HG03108 (cell line): ENCODE data around the gene MACROH2A1.

Source experiments
- ATAC-seq: cut with Tn5 transposase; IDR thresholded peaks from one replicate; pipeline ENCODE4 v1.9.1; 2021; ENCODE audit warnings: moderate library complexity; ENCODE audit not compliant: unreplicated experiment

The MACROH2A1 gene

DNA sequence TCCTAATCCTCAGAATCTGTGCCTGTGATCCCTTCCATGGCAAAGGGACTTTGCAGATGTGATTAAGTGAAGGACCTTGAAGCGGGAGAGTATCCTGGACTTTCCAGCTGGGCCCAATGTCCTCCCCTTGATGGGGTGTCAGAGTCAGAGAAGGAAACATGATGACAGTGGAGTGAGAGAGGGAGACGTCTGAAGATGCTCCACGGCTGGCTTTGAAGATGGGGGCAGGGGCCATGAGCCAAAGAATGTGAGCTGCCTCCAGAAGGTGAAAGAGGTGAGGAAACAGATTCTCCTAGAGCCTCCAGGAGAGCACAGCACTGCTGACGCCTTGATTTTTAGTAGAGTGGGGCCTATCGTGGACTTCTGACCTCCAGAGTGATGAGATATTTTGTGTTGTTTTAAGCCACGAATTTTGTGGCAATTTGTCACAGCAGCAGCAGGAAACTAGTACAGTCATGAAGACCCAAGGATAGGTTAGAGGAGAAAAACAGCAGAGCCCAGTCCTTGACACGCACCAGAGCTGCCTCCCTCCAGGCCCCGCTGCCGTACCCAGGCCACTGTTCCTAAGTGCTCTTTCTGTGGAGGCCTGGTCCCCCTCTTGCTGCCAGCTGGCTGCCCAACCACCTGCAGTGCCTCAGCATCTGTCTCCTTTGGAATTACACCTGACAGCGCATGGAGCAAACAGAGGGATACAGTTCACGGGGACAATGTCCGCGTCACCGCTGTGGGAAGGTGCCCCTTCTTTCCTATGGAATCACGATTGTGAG is 78.1 kb downstream of the MACROH2A1 start:
- no peak for ATAC-seq

DNA sequence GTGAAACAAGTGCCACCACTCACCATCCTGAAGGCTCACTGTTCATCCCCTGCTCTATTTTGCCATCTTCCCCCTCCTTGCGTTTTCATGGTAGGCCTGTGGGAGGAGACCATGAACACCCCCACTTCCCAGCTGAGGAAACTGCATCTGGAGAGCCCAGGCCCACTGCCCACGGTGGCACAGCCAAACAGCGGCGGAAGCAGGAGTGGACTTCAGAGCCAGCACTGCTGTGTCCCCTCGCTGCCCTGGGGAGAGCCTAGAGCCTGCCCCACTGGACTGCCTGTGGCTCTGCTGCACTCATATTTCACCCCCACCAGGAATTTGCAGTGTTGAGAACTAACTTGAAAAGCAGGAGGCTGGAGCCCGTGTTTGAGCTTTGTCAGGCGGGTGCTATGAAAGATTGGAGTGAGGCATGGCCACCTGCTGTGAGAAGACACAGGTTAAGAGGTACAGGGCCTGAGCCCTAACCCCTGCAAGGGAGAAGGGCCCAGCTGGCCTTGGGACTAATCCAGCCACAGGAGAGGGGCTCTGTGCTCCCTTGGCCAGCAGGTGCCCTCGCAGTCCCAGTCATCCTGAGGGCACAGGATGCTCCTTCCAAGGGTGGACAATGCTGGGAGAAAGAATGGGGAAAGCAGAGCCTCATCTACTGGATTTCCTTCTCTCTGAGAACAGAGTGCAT is 79.0 kb downstream of the MACROH2A1 start:
- no peak for ATAC-seq

DNA sequence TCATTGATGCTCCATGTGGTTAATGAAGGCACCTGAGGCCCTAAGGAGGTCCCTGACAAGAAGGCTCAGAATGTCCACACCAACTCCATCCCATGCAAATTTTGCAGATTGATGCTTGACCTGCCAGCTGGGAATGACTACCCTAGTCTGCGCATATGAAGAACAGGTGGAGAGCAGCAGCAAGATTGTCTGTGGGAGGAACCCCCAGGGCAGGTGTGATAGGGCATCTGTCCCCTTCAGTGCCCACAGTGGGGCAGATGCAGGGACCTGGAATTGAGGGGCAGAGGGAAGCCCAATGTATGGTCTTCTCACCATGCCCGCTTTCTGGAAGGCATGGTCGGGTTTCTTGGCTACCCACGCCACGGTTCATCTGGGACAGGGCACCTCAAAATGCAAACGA is 79.6 kb downstream of the MACROH2A1 start:
- ATAC-seq, result no peak

DNA sequence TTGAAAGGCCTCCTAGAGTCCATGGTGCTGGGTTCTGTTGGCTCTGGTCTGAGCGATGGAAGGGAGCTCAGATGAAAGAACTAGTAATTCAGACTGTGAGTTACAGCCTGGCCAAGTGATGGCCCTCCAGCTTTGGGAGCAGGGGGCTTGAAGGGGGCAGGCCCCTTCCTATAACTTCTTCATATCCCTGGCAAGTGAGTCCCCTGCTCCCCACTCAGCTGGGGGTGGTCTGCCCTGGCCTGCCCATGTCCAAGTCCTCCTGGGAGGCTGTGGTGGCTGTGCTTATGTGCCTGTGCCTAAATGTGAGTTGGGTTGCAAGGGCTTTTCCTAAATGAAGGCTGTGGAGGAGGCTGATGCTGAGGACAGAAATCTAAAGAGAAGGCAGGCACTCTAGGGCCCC is 80.1 kb downstream of the MACROH2A1 start:
- no peak for ATAC-seq

DNA sequence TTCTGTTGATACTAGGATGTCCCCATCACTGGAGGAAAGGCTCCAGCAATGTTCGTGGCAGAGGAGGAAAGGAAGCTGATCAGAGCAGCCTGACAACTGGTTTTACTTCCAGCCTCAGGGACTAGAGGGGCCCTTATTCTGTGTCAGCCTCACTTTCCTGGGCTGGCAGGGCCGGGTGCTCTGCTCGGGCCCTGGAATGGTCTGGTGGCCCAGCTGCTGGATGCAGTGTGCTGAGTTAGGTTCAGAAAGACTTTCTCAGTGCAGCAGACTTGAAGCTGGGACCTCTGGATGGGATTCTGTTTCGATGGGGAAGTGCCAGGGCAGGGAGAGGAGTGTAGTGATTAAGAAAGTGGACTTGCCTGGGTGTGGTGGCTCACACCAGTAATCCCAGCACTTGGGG is 81.0 kb downstream of the MACROH2A1 start:
- no peak for ATAC-seq

DNA sequence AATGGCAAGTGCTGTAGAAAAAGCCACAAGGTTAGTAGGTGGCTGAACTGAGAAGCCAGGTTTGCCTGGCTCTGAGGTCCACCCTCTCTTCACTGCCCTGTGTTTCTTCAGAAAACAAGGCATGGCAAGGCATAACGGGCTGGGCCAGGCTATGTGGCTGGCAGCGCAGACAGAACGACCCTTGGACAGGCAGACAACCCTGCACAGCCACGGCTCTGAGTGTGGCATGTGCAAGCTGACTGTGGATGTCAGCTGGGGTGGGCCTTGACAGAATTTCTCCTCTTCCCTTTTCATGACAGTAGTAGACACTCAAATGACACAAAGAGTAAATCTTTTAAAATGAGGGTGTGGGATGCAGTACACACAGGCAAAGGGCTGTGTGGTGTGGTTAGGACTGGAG is 81.7 kb downstream of the MACROH2A1 start:
- ATAC-seq, result no peak

DNA sequence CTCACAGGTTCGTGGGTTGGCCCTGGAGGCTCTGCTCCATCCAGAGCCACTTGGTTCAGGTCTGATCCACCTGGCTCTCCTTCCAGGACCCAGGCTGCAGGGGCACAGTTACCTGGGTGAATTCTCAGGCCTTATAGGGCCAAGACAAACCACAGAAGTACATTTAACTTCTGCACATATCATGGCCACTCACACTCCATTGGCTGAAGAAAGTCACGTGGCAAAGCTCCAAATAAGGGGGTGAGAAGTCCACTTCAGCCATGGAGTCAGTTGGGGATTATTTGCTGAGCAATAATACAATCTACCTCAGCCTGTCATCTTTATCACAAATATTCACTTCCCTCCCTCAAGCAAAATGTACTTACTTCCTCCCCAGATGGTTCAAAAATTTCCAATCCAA is 83.6 kb downstream of the MACROH2A1 start:
- ATAC-seq, result no peak

DNA sequence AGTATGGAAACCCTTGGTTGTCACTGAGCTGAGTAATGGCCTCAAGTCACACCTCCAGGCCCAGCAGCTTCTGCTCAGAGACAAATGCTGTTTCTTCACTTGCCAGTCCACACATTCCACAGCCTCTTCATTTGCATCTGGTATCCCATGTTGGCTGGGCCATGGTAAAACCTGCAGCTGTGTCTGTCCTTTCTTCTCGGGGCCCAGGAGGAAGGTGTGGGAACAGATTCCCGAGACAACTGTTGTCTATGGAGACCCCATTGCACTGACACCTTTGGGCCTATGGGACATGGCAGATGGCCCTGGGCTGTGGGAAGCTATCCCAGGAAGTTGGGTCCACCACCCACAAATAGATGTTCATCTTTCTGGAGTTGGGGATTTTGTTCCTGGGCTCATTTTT is 85.1 kb downstream of the MACROH2A1 start:
- ATAC-seq, result no peak

DNA sequence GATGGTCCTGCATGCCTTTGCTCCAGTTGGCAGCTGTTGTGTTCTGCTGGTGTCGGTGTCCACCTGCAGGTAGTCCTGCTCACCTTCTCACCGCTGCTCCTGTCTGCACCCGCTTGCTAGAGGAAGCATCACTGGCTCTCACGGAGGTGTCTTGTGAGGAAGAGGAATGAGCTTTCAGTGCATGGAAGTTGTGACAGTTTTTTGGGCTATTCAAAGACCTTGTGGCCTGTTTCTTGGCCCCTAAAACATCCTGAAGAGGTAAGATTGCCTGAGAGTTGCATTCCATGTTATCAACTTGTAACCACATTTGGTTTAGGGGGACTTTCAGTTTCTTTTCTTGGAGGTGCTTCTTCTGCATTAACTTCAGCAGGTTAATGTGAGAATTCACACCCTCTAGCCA is 85.6 kb downstream of the MACROH2A1 start:
- no peak for ATAC-seq

DNA sequence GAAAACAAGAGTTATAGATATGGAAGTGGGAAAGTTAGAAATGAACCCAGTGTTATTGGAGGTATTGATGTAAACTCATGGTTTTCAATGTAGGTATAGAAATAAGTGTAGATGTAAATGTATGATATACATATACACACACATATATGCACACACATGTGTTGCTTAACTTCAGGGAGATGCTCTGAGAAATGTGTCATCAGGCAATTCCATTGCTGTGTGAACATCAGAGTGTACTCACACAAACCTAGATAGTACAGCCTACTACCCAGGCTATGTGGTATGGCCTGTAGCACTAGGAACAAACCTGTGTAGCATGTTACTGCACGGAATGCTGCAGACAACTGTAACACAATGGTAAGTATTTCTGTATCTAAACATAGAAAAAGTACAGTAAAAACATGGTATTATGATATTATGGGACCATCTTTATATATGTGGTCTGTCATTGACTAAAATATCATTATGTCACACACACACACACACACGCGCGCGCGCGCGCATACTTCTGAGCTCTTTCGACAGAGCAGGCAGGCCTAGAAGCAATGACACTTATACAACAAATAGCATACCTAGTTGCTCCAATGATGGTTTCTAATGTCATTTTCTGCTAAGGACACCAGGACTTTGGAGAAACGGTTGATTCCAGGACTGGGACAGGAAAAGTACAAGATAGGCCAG is 86.6 kb downstream of the MACROH2A1 start:
- no peak for ATAC-seq

DNA sequence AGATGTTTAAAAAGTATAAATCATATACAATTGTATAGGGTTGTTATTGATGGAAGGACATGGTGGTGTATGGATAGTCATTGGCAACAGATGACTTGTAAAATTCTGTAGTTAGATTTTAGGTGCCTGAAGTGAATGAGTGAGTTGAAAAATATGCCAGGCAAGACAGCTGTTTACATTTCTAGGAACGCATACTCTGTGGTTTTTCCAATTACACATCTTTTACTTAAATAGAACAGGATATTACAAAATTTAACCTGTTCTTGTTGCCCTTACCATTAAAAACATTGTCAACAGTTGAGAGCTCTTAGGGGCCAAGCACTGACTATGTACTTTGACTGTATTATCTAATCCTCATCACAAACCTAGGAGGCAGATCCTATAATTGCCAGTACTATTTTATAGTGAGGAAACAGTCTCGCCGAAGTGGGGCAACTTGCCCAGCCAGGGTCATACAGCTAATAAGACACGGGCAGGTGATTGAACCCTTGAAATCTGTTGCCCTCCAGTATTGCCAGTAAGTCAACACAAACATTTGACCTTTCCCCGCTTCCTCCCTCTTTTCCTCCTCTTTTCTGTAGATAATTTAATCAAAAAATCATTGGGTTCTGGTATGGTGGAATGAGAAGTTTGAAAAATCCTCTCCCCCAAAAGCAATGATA is 88.6 kb downstream of the MACROH2A1 start:
- no peak for ATAC-seq

DNA sequence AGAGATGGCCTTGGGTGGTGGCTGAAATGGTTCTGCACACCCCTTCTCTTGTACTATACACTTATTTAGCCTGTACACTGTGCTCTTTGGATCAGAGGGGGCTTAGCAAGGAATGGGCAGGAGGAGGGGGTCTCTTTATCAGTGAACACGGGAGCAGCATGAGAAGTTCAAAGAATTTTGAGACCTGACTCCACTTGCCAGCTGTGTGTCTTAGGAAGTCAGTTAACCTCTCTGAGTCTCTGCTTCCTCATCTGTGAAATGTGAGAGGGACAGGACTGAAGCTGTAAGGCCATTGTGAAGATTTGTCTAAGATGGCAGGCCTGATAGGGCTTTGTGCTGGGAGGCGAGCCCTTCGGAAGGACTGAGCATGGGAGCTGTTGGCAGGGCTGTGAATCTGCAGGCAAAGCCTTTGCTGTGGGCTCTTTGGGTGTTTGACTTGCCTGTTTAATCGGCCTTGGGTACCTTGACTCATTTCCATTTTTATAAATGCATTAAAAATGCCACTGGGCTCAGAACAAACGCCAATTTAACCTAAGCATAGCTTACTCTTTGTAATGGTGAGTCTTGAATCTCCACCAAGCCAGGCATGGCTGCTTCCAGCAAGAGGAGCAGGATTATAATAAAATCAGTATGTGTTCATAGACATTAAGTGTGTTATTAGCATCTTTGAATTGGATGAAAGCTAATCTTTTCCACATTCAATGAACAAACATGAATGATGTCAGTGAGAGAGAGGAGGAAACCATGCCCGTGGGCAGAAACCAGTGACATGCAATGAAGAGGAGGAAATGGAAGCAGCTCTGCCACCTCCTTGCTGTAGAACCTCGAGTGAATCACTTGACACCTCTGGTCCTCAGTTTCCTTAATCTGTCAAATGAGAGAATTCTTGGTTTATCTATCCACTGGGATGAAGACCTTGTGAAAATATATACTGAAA is 89.4 kb downstream of the MACROH2A1 start:
- ATAC-seq, result no peak

DNA sequence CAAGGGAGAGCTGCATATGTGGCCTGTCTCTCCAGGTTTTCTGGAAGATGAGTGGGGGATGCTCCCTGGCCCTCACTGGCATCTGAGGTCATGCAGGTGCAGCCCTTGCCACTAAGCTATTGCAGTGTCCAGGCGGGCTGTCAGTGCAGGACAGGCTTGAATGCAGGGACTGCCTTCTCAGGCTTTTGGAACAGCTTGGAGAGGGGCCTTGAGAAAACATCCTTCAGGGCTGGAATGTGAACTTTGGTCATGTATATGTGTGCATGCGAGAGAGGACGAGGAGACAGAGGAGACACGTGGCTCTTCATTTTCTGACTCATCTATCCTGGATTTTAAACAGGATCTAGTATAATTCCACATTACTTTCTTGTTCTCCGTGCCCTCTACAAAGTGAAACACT is 90.3 kb downstream of the MACROH2A1 start:
- no peak for ATAC-seq

DNA sequence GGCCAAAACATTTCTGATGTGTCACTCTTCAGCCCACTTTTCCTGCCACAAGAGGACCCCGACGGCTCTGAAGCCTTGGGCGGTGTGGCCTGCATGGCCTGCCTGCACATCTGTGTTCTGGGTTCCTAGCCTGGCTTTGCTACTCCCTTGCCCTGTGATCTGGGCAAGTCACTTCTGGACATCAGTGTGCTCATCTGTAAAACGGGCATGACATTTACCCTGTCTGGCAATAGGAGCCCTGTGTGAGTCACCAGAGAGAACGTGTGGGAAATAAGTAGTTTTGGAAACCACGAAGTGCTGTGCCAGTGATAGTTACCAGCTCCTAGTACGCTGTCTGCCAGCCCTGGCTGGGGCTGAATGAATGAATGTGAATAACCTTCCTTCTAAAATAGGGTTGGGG is 90.8 kb downstream of the MACROH2A1 start:
- no peak for ATAC-seq

DNA sequence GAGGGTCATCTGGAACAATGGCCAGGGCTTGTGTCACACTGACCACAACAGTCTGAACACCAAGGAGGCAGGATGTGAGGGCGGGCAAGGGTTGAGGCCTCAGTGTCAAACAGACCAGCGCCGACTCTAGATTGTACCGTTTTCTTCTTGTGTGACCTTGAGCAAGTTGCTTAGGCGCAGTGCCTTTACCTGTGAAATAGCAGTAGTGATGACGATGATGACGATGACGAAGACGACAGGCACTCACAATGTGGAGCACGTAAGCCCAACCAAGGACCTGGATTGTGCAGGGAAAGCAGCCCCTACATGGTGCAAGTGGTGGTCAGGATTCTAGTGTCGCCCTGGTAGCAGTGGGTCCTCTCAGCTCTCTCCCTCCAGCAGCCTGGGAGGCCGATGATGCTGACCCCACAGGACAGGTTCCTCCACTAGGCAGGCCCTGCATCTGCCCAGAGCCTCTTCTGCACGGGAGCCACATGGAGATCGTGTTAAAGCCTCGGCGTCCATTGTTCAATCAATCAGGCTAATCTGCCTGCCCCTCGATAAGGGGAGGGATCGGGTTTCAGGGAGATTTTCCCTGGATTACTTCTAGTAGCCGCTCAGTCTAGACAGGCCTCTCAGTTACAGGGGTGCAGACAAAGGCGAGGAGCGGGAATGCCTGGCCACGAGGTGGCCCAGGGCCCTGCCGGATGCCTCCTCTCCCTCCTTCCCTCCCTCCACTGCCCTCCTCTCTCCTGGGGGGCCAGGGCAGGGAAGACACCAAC is 91.7 kb downstream of the MACROH2A1 start:
- no peak for ATAC-seq

DNA sequence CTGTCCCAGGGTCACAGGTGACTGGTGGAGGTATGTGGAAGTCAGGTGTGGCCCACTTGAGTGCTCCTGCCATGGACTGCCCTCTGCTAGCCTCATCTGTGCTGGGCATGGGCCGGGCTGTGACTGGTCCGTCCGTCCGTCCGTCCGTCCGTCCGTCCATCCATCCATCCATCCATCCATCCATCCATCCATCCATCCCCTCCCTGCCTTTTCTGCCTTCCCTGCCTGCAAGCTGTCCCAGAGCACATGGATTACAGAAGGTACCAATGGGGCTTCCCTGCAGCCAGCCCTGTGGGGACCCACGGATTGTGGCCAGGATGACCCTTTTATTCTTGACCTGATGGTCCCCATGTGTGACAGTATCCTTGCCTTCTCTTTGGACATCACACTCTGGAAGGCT is 92.5 kb downstream of the MACROH2A1 start:
- no peak for ATAC-seq

DNA sequence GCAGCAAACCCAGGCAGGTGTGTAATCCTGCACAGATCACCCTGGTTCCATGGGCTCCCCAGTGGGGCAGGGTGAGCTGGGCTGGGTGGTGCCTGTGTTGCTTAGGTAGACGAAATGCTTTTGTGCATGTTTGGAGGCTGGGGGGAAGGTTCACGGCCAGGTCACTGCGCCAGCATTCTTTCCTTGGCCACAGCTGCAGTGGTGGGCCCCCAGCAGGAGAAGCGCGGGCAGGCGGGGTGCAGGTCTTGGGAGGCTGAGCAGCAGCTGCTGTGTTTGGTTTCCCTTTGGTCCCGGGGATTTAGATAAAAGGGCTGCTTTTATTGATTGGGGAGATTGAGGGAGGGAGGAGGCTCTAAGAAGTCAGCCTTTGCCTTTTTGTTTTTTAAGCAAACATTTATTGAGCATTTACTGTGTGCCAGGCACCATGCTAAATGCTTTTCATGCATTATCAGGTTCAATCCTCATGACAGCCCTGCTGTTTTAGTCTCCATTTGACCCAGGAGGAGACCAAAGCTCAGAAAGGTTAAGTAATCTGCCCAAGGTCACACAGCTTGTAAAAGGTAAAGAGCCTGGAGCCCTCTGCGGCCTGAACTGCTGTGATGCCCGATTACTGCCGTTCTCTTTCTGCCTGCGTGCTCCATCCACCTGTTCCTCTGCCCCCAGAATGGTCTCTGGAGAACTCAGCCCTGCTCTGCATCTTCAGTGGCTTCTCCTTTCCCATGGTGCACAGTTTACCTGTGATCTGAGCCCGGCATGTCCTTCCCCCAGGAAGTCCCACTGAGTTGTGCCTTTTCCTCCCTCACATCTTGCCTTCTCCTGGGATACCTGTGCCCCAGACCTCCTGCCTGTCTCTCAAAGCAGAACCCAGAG is 94.4 kb downstream of the MACROH2A1 start:
- ATAC-seq, result no peak

DNA sequence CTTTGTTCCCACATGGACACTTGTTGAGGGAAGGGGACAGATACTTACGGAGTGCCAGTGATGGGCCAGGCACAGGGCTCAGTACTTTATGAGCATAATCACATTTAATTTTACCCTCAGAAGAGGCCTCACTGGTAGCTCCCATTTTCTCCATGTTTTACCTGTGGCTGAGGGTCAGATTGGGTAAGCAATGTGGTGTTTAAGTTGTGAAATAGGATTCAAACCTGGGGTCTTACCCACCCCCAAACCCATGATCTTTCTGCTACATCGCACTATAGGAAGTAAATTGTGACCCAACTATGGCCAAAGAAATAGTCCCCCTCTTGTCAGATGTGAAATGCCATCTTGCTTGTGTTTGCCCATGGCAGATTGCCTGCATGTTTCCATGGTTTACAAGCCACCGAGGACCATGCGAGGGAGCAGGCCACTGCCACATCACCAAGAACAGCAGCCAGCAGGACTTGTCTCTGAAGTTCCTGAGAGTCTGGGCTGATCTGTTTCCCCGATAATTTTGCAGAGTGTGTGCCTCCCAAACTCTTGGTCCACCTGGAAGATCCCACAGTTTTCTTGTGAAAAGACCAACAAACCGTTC is 95.4 kb downstream of the MACROH2A1 start:
- no peak for ATAC-seq
